Stimulated activated naive CD8-positive, alpha-beta T cell treated with anti-CD3 and anti-CD28 coated beads, Interleukin-15, Interleukin-2, amounts not matched to agents 100 ng/mL and 50 ng/mL, for 24 hours (primary cell): ENCODE data around the gene NEURL2.

Source experiments
- H3K27ac Mint-ChIP-seq: one replicate; pipeline ENCODE4 v1.8.0; 2021; ENCODE audit warnings: mild to moderate bottlenecking, mixed read lengths
- H3K27me3 Mint-ChIP-seq: one replicate; pipeline ENCODE4 v1.8.0; 2021; ENCODE audit warnings: mixed read lengths
- H3K36me3 Mint-ChIP-seq: one replicate; pipeline ENCODE4 v1.8.0; 2021; ENCODE audit warnings: low read depth, mixed read lengths
- H3K4me1 Mint-ChIP-seq: one replicate; pipeline ENCODE4 v1.8.0; 2021; ENCODE audit warnings: low read depth, mixed read lengths
- H3K4me3 Mint-ChIP-seq: one replicate; pipeline ENCODE4 v1.8.0; 2021; ENCODE audit warnings: mild to moderate bottlenecking, mixed read lengths
- H3K9me3 Mint-ChIP-seq: one replicate; pipeline ENCODE4 v1.8.0; 2021; ENCODE audit warnings: mixed read lengths

NEURL2 gene

DNA sequence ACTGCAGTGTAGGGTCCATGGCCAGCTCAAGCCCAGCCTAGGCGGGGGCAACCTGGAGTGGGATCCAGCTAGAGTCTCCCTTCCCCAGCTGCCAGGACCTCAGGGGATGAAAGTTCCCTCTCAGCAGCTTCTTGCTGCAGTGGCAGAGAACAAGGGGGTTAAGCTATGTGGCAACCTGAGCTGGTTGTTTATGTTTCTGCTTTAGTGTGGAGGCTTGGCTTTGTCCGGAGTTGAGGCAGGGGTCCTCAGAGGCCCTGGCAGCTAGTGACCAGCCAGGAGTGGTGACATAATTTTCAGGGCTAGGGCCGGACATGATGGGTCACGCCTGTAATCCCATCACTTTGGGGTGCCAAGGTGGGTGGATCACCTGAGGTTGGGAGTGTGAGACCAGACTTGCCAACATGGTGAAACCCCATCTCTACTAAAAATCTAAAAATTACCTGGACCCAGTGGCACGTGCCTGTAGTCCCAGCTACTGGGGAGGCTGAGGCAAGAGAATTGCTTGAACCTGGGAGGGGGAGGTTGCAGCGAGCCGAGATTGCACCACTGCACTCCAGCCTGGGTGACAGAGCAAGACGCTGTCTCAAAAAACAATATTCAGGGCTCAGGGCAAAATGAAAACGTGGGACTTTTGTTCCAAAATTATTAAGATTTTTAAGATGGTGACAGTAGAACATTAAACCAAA is 35.0 kb upstream of the NEURL2 start:
- peaks cover 4% of the 10 kb centered on the region for H3K27me3 Mint-ChIP-seq
- no peaks in the 10 kb centered on the region for H3K36me3 Mint-ChIP-seq
- no peaks in the 10 kb centered on the region for H3K9me3 Mint-ChIP-seq
- no peak overlapping the region for H3K4me3 Mint-ChIP-seq
- peaks cover 10% of the 10 kb centered on the region for H3K4me1 Mint-ChIP-seq
- no peak overlapping the region for H3K27ac Mint-ChIP-seq

DNA sequence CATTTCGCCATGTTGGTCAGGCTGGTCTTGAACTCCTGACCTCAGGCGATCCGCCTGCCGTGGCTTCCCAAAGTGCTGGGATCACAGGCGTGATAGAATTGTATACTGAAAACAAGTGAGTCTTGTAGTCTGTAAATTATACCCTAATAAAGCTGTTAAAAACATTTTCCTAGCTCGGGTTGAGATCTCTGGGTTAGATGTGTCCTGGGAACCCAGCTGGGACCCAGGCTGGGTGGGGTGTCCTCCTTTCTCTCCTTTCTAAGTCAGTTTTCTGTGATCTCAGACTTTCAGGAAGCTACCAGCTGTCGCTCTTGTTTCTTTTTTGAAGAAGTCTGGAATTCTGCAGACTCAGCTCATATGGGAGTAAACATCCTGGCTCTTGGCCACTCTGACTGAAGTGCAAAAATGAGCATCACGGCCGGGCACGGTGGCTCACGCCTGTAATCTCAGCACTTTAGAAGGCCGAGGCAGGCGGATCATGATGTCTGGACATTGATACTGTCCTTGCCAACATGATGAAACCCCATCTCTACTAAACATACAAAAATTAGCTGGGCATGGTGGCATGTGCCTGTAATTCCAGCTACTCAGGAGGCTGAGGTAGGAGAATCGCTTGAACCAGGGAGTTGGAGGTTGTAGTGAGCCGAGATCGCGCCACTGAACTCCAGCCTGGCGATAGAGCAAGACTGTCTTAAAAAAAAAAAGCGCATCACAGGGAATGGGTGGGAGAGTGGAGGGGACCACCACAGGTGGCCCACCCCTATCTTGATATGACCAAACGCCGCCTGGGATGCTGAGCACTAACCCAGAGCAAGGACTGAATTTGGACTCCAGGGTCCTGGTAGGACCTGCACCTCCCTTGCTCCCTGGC is 33.6 kb upstream of the NEURL2 start:
- peaks cover 4% of the 10 kb centered on the region for H3K27me3 Mint-ChIP-seq
- no peaks in the 10 kb centered on the region for H3K36me3 Mint-ChIP-seq
- peaks cover 10% of the 10 kb centered on the region for H3K4me1 Mint-ChIP-seq
- no peak overlapping the region for H3K4me3 Mint-ChIP-seq
- H3K27ac Mint-ChIP-seq: peak overlapping the region; percentile 54
- no peaks in the 10 kb centered on the region for H3K9me3 Mint-ChIP-seq

DNA sequence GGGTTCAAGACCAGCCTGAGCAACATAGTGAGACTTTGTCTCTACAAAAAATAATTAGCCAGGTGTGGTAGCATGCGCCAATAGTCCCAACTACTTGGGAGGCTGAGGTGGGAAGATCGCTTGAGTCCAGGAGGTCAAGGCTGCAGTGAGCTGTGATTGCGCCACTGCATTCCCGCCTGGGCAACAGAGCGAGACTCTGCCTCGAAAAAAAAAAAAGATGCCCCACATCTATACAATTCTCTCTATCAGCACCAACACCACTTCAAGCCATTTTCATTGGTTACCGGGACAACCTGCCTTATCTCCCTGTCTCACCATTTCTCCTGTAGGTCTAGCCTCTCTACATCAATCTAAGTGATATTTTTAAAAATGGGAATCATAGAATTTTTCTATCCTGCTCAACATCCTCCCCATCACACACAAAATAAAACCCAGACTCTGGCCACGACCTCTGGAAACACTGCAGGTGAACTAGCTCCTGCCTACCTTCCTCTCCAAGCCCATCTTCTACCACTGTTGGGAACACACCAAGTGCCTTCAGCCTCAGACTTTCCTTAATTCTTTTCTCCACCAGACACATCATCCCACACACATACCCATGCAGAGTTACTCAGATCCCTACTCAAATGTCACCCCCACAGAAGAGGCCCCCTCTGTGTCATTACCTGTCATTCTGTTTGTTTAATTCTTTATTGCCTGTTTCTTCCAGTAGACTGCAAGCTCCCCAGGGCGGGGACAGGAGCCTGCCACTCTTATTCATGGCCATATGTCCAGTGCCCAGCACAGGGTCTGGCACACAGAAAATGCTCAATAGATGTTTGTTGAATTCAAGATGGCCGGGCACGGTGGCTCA is 30.6 kb upstream of the NEURL2 start:
- Mint-ChIP-seq H3K9me3 (no peaks in the 10 kb centered on the region), H3K27me3 (peaks cover 8% of the 10 kb centered on the region), H3K36me3 (no peaks in the 10 kb centered on the region), H3K4me1 (peaks cover 10% of the 10 kb centered on the region), H3K4me3 (no peak overlapping the region), H3K27ac (peak overlapping the region; percentile 34)

DNA sequence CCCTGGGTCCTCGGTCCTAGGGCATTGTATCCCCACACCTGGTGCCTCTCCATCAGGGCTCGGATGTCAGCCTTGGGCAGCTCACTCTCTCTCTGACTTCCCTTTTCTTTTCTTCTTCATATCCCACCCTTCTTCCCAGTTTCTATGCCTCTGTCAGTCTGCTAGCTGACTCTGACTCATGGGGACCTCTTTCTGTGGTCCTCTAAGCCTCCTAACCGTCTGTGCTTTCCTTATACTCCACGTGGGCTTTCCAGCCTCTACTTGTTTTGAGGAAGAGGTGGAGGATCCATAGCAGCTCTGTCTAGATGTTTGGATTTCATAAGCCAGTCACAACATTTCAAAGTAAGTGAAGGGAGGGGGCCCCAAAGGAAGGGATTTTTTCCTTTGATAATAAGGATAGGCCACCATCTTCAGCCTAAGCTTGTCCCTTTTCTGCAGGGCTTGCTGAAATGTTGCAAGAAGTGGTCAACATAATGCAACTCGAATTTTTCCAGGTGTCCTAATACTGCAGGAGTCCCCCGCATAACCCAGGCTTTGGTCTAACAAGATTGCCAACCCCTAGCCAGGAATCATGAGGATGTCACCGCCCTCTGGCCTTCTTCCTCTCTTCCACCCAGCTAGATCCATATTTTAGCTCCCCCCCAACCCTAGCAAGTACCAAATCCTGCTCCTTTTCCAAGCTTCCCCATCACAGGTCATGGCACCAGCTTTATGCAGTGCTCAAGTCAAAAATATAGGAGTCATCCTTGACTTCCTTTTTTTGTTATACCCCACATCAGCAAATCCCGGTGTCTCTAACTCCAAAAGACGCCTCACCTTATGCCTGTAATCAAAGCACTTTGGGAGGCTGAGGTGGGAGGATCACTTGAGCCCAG is 29.7 kb upstream of the NEURL2 start:
- Mint-ChIP-seq H3K36me3 (no peaks in the 10 kb centered on the region), H3K9me3 (no peaks in the 10 kb centered on the region), H3K27me3 (peaks cover 13% of the 10 kb centered on the region), H3K27ac (no peak overlapping the region), H3K4me3 (no peak overlapping the region), H3K4me1 (peaks cover 10% of the 10 kb centered on the region)

DNA sequence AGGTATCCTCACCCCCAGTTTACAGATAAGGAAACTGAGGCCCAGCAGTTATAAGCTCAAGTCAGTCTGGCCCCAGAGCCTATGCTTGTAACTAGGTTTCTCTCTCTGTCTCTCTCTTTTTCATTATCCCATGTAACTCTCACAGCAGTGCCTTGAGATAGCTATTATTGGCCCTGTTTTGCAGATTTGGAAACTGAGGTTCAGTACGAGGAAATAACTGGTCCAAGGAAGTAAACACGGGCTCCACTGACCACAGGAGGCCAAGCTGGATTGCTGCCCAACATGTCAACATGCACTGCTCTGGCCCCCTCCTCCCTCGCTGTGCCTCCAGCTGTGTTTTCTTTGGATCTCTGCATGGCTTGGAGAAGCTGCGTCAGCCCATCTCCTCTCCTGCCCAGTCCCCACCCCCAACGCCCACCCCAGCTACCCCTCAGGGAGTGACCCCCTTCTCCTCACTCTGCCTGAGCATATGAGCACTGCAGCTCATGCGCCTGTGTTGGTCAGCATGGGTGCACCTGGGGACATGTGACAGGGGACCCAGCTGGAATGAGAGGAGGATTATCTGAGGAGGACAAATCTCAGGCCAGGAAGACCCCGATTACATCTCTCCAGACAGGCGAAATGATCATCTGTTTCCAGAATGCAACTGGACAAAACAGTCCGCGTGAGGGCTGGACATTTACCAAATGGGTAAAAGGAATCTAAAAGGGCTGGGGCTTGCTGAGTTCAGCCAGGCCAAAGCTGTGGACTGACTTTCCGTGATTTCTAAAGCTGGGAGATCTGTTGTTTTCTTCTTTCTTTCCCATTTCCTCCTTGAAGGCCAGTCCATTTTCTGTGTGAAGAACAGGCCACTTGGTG is 28.8 kb upstream of the NEURL2 start:
- no peak overlapping the region for H3K27ac Mint-ChIP-seq
- H3K4me3 Mint-ChIP-seq: no peak overlapping the region
- H3K9me3 Mint-ChIP-seq: no peaks in the 10 kb centered on the region
- peaks cover 13% of the 10 kb centered on the region for H3K27me3 Mint-ChIP-seq
- no peaks in the 10 kb centered on the region for H3K36me3 Mint-ChIP-seq
- peaks cover 10% of the 10 kb centered on the region for H3K4me1 Mint-ChIP-seq

DNA sequence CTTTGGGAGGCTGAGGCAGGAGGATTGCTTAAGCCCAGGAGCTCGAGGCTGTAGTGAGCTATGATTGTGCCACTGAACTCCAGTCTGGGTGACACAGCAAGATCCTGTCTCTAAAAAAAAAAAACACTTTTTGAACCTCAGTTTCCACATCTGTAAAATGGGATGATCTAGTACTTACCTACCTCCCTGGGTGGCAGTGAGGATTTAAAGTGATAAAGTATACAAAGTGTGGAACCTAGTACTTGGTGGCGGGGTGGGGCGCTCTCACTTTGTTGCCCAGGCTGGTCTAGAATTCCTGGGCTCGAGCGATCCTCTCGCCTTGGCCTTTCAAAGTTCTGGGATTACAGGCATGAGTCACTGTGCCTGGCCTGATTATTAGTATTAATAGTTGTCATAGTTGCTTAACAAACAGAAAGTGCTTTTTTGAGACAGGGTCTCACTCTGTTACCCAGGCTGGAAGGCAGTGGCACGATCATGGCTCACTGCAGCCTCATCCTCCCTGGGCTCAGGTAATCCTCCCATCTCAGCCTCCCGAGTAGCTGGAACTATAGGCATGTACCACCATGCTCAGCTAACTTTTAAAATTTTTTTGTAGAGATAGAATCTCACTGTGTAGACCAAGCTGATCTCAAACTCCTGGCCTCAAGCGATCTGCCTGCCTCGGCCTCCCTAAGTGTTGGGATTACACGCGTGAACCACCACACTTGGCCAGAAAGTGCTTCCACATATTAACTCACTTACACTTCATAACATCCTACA is 27.9 kb upstream of the NEURL2 start:
- H3K36me3 Mint-ChIP-seq: no peaks in the 10 kb centered on the region
- peaks cover 21% of the 10 kb centered on the region for H3K27me3 Mint-ChIP-seq
- H3K27ac Mint-ChIP-seq: no peak overlapping the region
- peaks cover 7% of the 10 kb centered on the region for H3K4me1 Mint-ChIP-seq
- no peak overlapping the region for H3K4me3 Mint-ChIP-seq
- H3K9me3 Mint-ChIP-seq: no peaks in the 10 kb centered on the region

DNA sequence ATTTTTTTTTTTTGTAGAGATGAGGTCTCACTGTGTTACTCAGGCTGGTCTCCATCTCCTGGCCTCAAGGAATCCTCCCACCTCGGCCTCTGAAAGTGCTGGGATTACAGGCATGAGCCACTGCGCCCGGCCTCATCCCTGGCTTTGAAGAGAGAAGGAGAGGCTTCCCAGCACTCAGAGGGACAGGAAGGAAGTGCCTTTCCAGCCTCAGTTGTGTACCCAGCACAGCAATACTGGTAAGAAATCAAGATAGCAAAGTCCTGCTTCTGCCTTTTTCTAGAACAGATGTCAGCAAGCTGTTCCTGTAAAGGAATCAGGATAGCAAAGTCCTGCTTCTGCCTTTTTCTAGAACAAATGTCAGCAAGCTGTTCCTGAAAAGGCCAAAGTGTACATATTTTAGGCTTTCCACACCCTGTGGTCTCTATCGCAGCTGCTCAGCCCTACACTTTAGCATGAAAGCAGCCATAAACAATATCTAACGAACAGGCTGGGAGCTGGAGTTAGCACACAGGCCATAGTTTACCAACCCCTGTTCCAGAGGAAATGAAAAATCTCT is 27.3 kb upstream of the NEURL2 start:
- Mint-ChIP-seq H3K9me3 (no peaks in the 10 kb centered on the region), H3K4me3 (no peak overlapping the region), H3K4me1 (peaks cover 7% of the 10 kb centered on the region), H3K27ac (no peak overlapping the region), H3K27me3 (peaks cover 21% of the 10 kb centered on the region), H3K36me3 (no peaks in the 10 kb centered on the region)

DNA sequence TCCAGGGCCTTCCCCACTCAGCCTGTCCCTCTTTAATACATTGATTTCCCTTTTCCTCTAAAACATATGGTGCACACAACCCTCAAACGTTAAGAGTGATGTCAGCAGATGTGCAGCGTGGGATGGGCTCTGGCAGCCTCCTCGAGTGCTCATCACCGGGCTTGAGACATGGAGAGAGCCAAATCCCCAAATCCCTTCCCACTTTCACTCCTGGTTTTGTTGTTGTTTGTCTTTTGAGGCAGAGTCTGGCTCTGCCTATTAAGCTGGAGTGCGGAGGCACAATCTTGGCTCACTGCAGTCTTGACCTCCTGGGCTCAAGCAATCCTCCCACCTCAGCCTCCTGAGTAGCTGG is 26.8 kb upstream of the NEURL2 start:
- H3K27ac Mint-ChIP-seq: no peak overlapping the region

DNA sequence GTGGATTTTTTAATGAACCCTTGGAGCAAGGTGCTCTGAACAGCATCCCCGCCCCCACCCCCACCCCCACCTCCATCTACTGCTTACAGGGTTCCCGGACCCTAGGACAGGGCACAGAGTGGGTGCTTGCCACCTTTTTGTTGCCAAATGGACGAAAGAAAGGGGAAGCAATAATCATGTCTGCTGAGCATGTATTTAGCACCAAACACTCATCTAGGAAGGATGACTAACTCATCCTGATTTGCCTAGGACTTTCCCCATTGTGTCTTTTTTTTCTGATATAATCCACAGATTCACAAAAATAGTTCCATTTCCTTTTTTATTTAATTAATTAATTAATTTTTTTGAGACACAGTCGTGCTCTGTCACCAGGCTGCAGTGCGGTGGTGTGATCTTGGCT is 22.1 kb upstream of the NEURL2 start:
- Mint-ChIP-seq H3K27me3 (peaks cover 17% of the 10 kb centered on the region), H3K4me1 (peaks cover 30% of the 10 kb centered on the region), H3K36me3 (no peaks in the 10 kb centered on the region), H3K9me3 (no peaks in the 10 kb centered on the region), H3K4me3 (no peak overlapping the region), H3K27ac (no peak overlapping the region)

More for the DNA sequence above, 26.8 kb upstream of the NEURL2 start:
- H3K4me3 Mint-ChIP-seq: no peak overlapping the region
- no peaks in the 10 kb centered on the region for H3K9me3 Mint-ChIP-seq
- H3K4me1 Mint-ChIP-seq: peaks cover 10% of the 10 kb centered on the region
- H3K27me3 Mint-ChIP-seq: peaks cover 21% of the 10 kb centered on the region
- H3K36me3 Mint-ChIP-seq: no peaks in the 10 kb centered on the region

DNA sequence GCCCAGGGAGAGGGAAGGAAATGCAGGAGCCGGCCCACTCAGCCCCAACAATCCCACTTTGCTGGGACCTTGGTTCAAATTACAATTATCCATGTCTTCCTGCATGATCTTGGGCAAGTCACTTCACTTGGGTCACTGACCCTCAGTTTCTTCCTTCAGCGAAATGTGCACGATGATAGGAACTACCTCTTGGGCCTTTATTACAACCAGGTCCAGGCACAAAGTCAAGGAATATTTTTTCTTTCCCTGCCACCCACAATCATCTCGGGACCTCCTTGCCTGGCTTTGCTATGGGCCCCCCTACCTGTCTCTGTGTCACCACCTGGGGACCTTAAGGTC is 21.3 kb upstream of the NEURL2 start:
- H3K36me3 Mint-ChIP-seq: no peaks in the 10 kb centered on the region
- peak overlapping the region; percentile 67 for H3K27ac Mint-ChIP-seq
- H3K4me1 Mint-ChIP-seq: peaks cover 30% of the 10 kb centered on the region
- peak overlapping the region; percentile 84 for H3K4me3 Mint-ChIP-seq
- no peaks in the 10 kb centered on the region for H3K9me3 Mint-ChIP-seq
- peaks cover 13% of the 10 kb centered on the region for H3K27me3 Mint-ChIP-seq

DNA sequence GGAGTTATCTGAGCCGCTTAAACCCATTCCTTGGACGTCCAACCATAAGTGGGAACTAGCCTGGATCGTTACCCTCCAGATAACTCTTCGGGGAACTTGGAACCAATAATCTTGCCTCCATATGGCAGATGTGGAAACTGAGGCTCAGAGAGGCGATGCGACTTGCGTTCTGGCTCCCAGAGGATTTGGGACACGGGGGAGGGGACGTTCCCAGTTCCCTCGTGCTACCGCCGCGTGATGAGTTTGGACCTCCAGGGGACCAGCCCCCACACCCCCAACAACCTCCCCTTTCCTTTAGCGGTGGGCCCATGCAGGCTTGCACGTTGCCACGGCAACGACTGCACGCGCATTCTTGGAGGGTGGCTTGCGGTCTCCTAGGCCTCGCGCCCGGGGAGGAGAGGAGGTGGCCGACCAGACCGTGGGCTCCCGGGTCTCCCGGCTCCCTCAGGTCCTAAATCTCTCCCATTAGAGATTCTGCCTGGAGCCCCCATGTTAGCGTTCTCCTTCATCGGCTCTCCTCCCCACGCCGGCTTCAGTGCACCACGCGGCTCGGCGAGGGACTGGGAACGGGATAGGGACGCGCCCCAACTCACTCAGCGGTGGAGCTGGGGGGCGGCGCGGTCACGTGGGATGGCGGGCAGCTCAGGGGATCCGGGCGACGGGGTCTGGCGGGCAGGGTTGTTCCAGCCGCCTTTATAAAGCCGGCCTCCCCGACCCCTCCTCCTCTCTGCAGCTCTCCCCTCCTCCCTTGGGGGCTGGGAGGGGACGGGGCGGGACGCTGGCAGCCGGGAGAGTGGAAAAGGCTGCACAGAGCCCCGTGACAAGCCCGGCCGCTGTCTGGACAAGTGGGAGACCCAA is 20.7 kb upstream of the NEURL2 start, which contains the start of gene PLTP:
Gene PLTP (minus strand): TSS at position 670 of the 858 bp plus-strand sequence. CDS start 703 bp downstream, outside the sequence.
- peaks cover 13% of the 10 kb centered on the region for H3K27me3 Mint-ChIP-seq
- H3K4me1 Mint-ChIP-seq: peaks cover 30% of the 10 kb centered on the region
- H3K36me3 Mint-ChIP-seq: no peaks in the 10 kb centered on the region
- H3K27ac Mint-ChIP-seq: peak within 1 kb of the TSS; percentile 81
- no peaks in the 10 kb centered on the region for H3K9me3 Mint-ChIP-seq
- H3K4me3 Mint-ChIP-seq: peak within 1 kb of the TSS; percentile 84
